Measurements from ENCODE around the gene GIMAP1. TPM values are rescaled to one million over a fixed set of nuclear protein-coding genes. Genes with fewer than 3 reads are reported as not detected.

The GIMAP1 gene
- total RNA-seq, 2 experiments from 2014 or later: 19.0 to 20.2 TPM

DNA sequence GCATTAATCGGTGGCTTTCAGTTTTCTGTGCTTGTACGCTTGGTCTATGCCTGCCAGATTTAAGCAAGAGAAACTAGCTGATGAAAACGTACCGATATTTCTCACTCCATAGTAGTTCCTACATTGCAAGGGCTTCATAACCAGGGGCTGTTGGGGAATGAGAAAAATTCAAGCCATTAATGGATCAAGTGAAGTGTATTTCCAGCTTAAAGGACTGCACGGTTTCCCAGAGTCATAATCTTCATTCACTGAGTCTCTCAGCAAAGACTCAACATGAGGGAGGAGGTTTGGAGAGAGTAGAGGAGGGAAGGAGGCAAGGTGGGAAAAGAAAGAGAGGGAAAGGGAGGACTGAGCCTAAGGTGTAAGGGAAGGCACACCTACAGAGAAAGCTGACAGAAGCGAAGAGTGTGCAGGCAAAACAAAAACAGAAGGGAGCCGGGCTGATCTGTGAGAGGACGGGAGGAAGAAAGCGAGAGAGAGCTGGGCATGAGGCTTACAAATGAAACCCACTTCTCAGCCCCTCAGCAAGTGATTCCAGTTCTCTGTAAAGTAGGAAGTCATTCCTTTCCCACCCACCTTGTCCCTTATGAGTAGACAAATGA lies 30.3 kb upstream of the GIMAP1 start:
- peaks cover 86% of the 10 kb centered on the region for H3K36me3 Mint-ChIP-seq (ENCODE audit: low read depth)
- DNase-seq: peak; percentile 40
- H3K9me3 Mint-ChIP-seq (ENCODE audit: insufficient read depth): peaks cover 44% of the 10 kb centered on the region
- peak; percentile 40 for ATAC-seq
- peaks cover 75% of the 10 kb centered on the region for H3K4me1 Mint-ChIP-seq (ENCODE audit: low read depth)
- POLR2A ChIA-PET: interaction anchor here (0.8 to 2.3 kb wide), 19 partner anchors 9 to 237 kb away, joined by 3 to 15 read pairs (median 5); partner anchors contain the start of genes GIMAP1, GIMAP4, GIMAP5 and GIMAP7
- CTCF ChIA-PET: interaction anchor here (0.7 to 2.8 kb wide), 20 partner anchors 10 to 275 kb away, joined by 3 to 9 read pairs (median 4); partner anchors contain the start of genes GIMAP1, GIMAP6 and GIMAP7
- peak overlapping the region; percentile 97 for H3K27ac Mint-ChIP-seq
- no peaks in the 10 kb centered on the region for H3K27me3 Mint-ChIP-seq (ENCODE audit: low read depth)
- H3K4me3 Mint-ChIP-seq: peak overlapping the region; percentile 95

DNA sequence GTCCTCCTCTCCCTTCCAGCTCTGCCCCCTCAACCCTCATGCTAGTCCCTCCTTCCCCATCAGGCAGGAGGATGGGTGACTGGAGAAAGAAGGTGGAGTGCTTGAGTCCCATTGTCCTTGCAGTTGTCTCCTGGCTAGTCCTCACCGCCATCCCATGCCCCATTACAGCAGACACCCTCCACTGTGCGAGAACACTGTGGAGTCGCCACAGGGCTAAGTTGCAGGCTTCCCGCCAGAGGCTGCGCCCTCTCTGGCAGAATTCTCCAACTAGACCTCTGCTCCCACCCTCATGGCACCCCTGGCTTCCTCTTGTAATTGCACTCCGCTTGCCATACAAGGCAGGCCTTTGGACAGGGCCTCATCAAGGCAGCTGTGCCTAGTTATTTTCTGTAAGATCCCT lies 27.8 kb upstream of the GIMAP1 start:
- DNase-seq (no peak), ATAC-seq (no peak)
- ChIA-PET CTCF (no interaction called here), POLR2A (no interaction called here)
- Mint-ChIP-seq H3K27ac (peak overlapping the region; percentile 78), H3K36me3 (ENCODE audit: low read depth) (peaks cover 89% of the 10 kb centered on the region), H3K27me3 (ENCODE audit: low read depth) (no peaks in the 10 kb centered on the region), H3K4me1 (ENCODE audit: low read depth) (peaks cover 65% of the 10 kb centered on the region), H3K4me3 (peak overlapping the region; percentile 95), H3K9me3 (ENCODE audit: insufficient read depth) (peaks cover 48% of the 10 kb centered on the region)

DNA sequence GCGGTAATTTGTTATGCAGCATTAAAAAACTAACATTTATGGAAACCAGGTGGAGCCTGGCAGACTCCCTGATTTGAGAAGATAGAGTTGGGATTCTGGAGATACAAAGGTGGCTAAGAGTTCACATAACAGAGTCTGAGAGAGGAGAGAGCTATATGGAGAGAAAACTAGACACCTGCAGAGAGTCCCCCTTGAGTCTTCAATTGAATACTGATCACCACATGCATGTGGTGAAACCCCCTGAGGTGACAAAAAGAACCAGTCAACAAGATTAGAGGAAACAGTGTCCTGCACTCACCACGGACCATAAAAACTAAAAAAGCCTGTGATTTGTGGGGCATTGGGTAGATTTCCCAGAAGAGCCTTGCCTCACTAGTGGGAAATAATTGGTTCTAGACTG lies 20.8 kb upstream of the GIMAP1 start:
- Mint-ChIP-seq H3K9me3 (ENCODE audit: insufficient read depth) (peaks cover 69% of the 10 kb centered on the region), H3K27me3 (ENCODE audit: low read depth) (no peaks in the 10 kb centered on the region), H3K4me1 (ENCODE audit: low read depth) (peaks cover 34% of the 10 kb centered on the region), H3K27ac (no peak overlapping the region), H3K4me3 (no peak overlapping the region), H3K36me3 (ENCODE audit: low read depth) (peaks cover 80% of the 10 kb centered on the region)
- DNase-seq: no peak
- ATAC-seq: no peak
- ChIA-PET POLR2A (no interaction called here), CTCF (interaction anchor here (1.7 to 2.5 kb wide), 2 partner anchors 10 to 20 kb away, joined by 4 to 9 read pairs; partner anchors contain the start of gene GIMAP2)

- Mint-ChIP-seq H3K36me3 (ENCODE audit: low read depth) (peaks cover 66% of the 10 kb centered on the region), H3K9me3 (ENCODE audit: insufficient read depth) (peaks cover 57% of the 10 kb centered on the region), H3K27ac (no peak overlapping the region), H3K4me1 (ENCODE audit: low read depth) (peaks cover 10% of the 10 kb centered on the region), H3K27me3 (ENCODE audit: low read depth) (no peaks in the 10 kb centered on the region), H3K4me3 (no peak overlapping the region)
- ATAC-seq (no peak), DNase-seq (no peak)
- ChIA-PET CTCF (interaction anchor here (0.7 to 1.1 kb wide), 3 partner anchors 12 to 238 kb away, joined by 3 read pairs; partner anchors contain the start of gene GIMAP1), POLR2A (interaction anchor here (0.6 to 1.3 kb wide), 3 partner anchors 14 to 37 kb away, joined by 3 read pairs; no protein-coding TSS in a partner anchor)
Measured at GRCh38 chr7:150703209-150703608, 13.2 kb upstream of the GIMAP1 start.

GRCh38 chr7:150715293-150715692 lies 1.1 kb upstream of the GIMAP1 start:
- no peak for ATAC-seq
- peak overlapping the region; percentile 87 for H3K27ac Mint-ChIP-seq
- no peak for DNase-seq
- H3K4me1 Mint-ChIP-seq (ENCODE audit: low read depth): peaks cover 43% of the 10 kb centered on the region
- peaks cover 10% of the 10 kb centered on the region for H3K9me3 Mint-ChIP-seq (ENCODE audit: insufficient read depth)
- POLR2A ChIA-PET: interaction anchor here (0.6 to 3.9 kb wide), 13 partner anchors 15 to 373 kb away, joined by 3 to 43 read pairs (median 4); partner anchors contain the start of genes GIMAP2, GIMAP4, GIMAP5 and GIMAP8
- H3K36me3 Mint-ChIP-seq (ENCODE audit: low read depth): peaks cover 60% of the 10 kb centered on the region
- peak overlapping the region; percentile 97 for H3K4me3 Mint-ChIP-seq
- CTCF ChIA-PET: interaction anchor here (0.7 to 4.6 kb wide), 24 partner anchors 12 to 309 kb away, joined by 3 to 32 read pairs (median 6); partner anchors contain the start of genes GIMAP2, GIMAP6, GIMAP7 and GIMAP8
- H3K27me3 Mint-ChIP-seq (ENCODE audit: low read depth): no peaks in the 10 kb centered on the region

- peak overlapping the region; percentile 97 for H3K4me3 Mint-ChIP-seq
- peak; percentile 11 for ATAC-seq
- ChIA-PET POLR2A (interaction anchor here (0.6 to 3.9 kb wide), 23 partner anchors 15 to 374 kb away, joined by 3 to 43 read pairs (median 5); partner anchors contain the start of genes GIMAP2, GIMAP4, GIMAP5 and GIMAP6), CTCF (interaction anchor here (0.7 to 4.6 kb wide), 29 partner anchors 12 to 309 kb away, joined by 3 to 32 read pairs (median 5); partner anchors contain the start of genes GIMAP2, GIMAP6, GIMAP7 and GIMAP8)
- no peak for DNase-seq
- peaks cover 10% of the 10 kb centered on the region for H3K9me3 Mint-ChIP-seq (ENCODE audit: insufficient read depth)
- H3K36me3 Mint-ChIP-seq (ENCODE audit: low read depth): peaks cover 62% of the 10 kb centered on the region
- peaks cover 45% of the 10 kb centered on the region for H3K4me1 Mint-ChIP-seq (ENCODE audit: low read depth)
- H3K27ac Mint-ChIP-seq: peak overlapping the region; percentile 87
- no peaks in the 10 kb centered on the region for H3K27me3 Mint-ChIP-seq (ENCODE audit: low read depth)
Measured at GRCh38 chr7:150715738-150716137, 675 bp upstream of the GIMAP1 start.

DNA sequence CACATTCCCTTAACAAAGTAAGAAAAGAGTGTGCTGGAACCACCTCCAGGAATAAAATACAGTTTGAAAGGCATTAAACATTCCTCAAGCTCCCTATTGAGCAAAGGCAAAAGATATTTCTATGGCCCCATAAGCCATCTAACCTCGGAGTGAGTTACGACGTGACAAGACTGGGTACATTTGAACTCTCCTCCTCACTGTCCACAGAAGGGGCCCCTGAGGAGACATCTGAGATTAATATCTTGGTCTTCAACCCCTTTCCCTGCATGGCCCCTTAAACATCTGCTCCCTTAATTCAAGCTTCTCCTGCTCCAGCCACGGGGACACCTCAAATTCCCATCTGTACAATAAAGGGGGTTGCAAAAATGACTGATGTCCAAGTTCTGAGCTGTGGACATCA lies 526 bp downstream of the GIMAP1 start:
- no peaks in the 10 kb centered on the region for H3K27me3 Mint-ChIP-seq (ENCODE audit: low read depth)
- peaks cover 53% of the 10 kb centered on the region for H3K4me1 Mint-ChIP-seq (ENCODE audit: low read depth)
- peak overlapping the region; percentile 97 for H3K4me3 Mint-ChIP-seq
- DNase-seq (no peak), ATAC-seq (no peak)
- H3K9me3 Mint-ChIP-seq (ENCODE audit: insufficient read depth): peaks cover 10% of the 10 kb centered on the region
- H3K27ac Mint-ChIP-seq: peak overlapping the region; percentile 87
- ChIA-PET CTCF (interaction anchor here (1.5 to 4.6 kb wide), 13 partner anchors 10 to 268 kb away, joined by 4 to 32 read pairs (median 8); partner anchors contain the start of genes GIMAP2, GIMAP6, GIMAP7 and GIMAP8), POLR2A (interaction anchor here (0.9 to 3.9 kb wide), 18 partner anchors 9 to 266 kb away, joined by 3 to 43 read pairs (median 6); partner anchors contain the start of genes GIMAP2, GIMAP4, GIMAP5 and GIMAP6)
- peaks cover 73% of the 10 kb centered on the region for H3K36me3 Mint-ChIP-seq (ENCODE audit: low read depth)

GRCh38 chr7:150717814-150718420 lies 1.5 kb downstream of the GIMAP1 start:
- Mint-ChIP-seq H3K36me3 (ENCODE audit: low read depth) (peaks cover 75% of the 10 kb centered on the region), H3K27me3 (ENCODE audit: low read depth) (no peaks in the 10 kb centered on the region), H3K4me3 (peak overlapping the region; percentile 97), H3K27ac (peak overlapping the region; percentile 87), H3K4me1 (ENCODE audit: low read depth) (peaks cover 63% of the 10 kb centered on the region), H3K9me3 (ENCODE audit: insufficient read depth) (peaks cover 10% of the 10 kb centered on the region)
- ChIA-PET POLR2A (interaction anchor here (0.6 to 3.9 kb wide), 15 partner anchors 8 to 267 kb away, joined by 3 to 43 read pairs (median 5); partner anchors contain the start of genes GIMAP2, GIMAP4, GIMAP5 and GIMAP6), CTCF (interaction anchor here (0.8 to 4.6 kb wide), 14 partner anchors 9 to 269 kb away, joined by 3 to 32 read pairs (median 6); partner anchors contain the start of genes GIMAP6, GIMAP7 and GIMAP8)
- ATAC-seq (no peak), DNase-seq (no peak)

DNA sequence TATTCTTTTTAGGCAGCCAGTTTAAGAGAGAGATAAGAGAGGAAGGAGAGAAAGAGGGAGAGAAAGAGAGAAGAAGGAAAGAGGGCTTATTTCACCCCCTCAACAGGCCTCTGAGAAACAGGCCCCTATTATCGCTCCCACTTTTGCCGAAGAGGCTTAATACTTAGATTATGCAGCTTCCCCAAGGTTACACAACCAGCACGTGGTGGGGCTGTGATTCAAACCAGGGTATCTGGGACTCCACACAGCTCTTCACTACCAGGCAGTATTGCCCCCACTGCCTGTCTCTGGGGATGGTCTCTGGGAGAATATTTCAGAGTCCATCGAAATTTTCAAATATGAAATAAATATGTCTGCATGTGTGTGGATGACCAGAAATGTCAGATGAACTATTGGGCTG lies 3.0 kb downstream of the GIMAP1 start:
- peak overlapping the region; percentile 97 for H3K4me3 Mint-ChIP-seq
- peaks cover 80% of the 10 kb centered on the region for H3K36me3 Mint-ChIP-seq (ENCODE audit: low read depth)
- H3K27ac Mint-ChIP-seq: peak overlapping the region; percentile 87
- peaks cover 4% of the 10 kb centered on the region for H3K9me3 Mint-ChIP-seq (ENCODE audit: insufficient read depth)
- POLR2A ChIA-PET: interaction anchor here (1.0 kb wide), 1 partner anchor 152 kb away, joined by 3 read pairs; the partner anchor contains the start of gene GIMAP4
- H3K4me1 Mint-ChIP-seq (ENCODE audit: low read depth): peaks cover 69% of the 10 kb centered on the region
- no peaks in the 10 kb centered on the region for H3K27me3 Mint-ChIP-seq (ENCODE audit: low read depth)
- DNase-seq: no peak
- CTCF ChIA-PET: interaction anchor here (0.7 kb wide), 1 partner anchor 271 kb away, joined by 4 read pairs; no protein-coding TSS in a partner anchor
- ATAC-seq: no peak

GRCh38 chr7:150719960-150720891 lies 3.8 kb downstream of the GIMAP1 start:
- Mint-ChIP-seq H3K27me3 (ENCODE audit: low read depth) (no peaks in the 10 kb centered on the region), H3K36me3 (ENCODE audit: low read depth) (peaks cover 87% of the 10 kb centered on the region), H3K9me3 (ENCODE audit: insufficient read depth) (peaks cover 4% of the 10 kb centered on the region), H3K27ac (peak overlapping the region; percentile 87), H3K4me3 (peak overlapping the region; percentile 97), H3K4me1 (ENCODE audit: low read depth) (peaks cover 63% of the 10 kb centered on the region)
- DNase-seq (no peak), ATAC-seq (no peak)
- POLR2A ChIA-PET: interaction anchor here (0.9 to 2.0 kb wide), 3 partner anchors 10 to 153 kb away, joined by 3 to 6 read pairs (median 4); partner anchors contain the start of gene GIMAP4
- CTCF ChIA-PET: interaction anchor here (0.7 to 1.2 kb wide), 2 partner anchors 10 to 11 kb away, joined by 3 to 4 read pairs; no protein-coding TSS in a partner anchor
